Muscle of arm (tissue), 12 donors: Measurements from ENCODE around the gene MRPL23. TPM values are rescaled to one million over a fixed set of nuclear protein-coding genes. Genes with fewer than 3 reads are reported as not detected.

ENCODE experiments used
- DNase-seq: peaks from one replicate; pipeline ENCODE4 v3.0.0-alpha.2; 2013
- polyA plus RNA-seq, 12 donors: library from polyadenylated mRNA; unstranded; fragments of 120-200 nt; gene quantifications; one replicate each; pipeline ENCODE4 v1.2.1, GENCODE V29; 2013; ENCODE audit not compliant: insufficient read length in 12 of 12

The MRPL23 gene
- polyA plus RNA-seq, 12 donors, result 47.4 to 119 (median 73.6) TPM; not detected in 1

- DNase-seq, result no peak
These were observed 41.7 kb downstream of the MRPL23 start for GRCh38 chr11:1988667-1989317.

DNA sequence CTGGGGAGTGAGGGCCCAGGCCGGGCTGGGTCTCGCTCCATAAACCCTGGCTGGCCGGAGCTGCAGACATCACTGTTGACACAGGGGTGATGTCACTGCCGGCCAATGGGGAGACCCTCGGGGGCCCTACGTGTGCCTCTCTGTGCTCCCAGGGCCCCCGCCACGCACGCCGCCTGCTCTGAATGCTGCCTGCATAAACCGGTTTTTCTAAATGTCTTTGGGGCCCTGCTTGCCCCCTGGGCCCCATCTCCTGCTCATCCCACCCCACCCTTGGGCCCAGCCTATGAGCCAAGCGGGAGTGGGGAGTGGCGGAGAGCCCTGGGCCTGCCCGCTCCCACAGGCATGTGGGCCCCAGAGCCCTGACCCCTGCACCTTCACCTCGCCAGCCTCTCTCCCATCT is 42.8 kb downstream of the MRPL23 start:
- DNase-seq, result no peak

DNA sequence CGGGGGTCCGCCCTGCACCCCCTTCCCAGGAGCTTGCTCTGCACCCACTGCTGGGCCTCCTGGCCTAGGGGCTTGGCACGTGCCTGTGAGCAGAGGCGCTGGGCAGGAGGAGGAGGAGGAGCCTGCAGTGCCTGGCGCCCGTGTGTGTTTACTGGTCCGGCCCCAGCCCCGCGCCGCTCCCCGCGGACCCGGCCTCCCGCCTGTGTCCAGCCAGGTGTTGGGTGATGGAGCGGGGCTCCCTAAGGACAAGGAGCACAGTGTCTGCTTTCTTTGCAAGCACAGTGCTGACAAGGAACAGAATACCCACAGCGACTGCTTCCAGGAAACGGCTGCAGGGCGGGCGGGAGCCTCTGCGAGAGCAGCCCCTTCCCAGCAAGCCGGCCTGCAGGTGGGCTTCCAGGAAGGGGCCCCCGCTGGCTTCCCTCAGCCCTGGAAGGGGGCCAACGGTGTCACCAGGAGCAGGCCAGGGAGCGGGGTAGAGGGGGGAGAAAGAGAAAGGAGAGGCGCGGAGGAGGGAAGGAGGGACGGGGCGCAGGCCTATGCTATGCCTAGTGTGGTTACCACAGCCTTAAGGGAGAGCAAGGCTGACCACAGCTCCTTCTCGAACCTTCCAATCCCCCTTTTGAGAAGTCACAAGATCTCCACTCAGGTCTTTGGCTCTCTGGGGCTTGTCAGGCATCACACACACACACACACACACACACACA is 43.9 kb downstream of the MRPL23 start:
- DNase-seq, result no peak

GRCh38 chr11:1992111-1992510 is 45.0 kb downstream of the MRPL23 start:
- DNase-seq, result no peak

DNA sequence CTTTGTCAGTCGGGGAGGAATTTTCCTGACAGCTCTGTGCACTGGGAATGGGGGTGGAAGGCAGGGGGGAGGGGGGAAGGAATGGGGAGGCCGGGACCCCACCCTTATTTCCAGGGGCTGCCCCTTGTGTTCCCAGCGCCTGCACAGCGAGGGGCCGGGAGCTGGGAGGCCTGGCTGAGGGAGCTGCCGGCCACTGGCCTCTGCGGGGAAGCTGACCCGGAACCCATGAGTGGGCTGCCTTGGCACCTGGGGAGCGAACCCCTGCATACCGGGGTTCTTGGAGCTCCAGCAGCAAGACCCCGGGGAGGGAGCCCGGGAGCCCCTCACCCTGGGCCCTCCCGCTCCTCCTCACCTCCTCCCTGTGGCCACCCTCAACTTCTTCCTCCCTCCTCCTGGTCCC is 47.0 kb downstream of the MRPL23 start:
- DNase-seq, result no peak

- no peak for DNase-seq
These were observed 50.6 kb downstream of the MRPL23 start, which contains the start of gene H19 for GRCh38 chr11:1997755-1998154. Gene H19, minus strand, starts transcription at chr11:1997842.

- no peak for DNase-seq
These were observed 51.2 kb downstream of the MRPL23 start for GRCh38 chr11:1998290-1998689.

DNA sequence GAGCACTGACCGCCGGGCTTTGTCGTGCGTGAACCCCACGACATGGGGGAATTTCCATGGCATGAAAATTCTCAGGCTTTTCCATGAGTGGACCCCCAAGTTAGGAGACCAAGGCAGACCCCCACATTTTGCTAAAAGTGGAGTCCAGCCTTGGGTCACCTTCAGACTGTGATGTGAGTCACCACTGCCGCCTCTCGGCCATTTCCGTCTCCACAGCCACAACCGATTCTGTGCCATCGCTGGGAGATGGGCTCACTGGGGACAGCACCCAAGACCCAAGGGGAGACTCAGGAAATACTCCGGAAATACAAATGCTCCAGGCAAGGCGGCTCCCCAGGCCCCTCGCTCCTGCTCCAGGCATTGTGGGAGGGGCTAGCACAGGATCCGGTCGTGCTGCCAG is 51.7 kb downstream of the MRPL23 start:
- DNase-seq, result no peak

GRCh38 chr11:2002042-2002776 is 55.1 kb downstream of the MRPL23 start:
- no peak for DNase-seq

DNA sequence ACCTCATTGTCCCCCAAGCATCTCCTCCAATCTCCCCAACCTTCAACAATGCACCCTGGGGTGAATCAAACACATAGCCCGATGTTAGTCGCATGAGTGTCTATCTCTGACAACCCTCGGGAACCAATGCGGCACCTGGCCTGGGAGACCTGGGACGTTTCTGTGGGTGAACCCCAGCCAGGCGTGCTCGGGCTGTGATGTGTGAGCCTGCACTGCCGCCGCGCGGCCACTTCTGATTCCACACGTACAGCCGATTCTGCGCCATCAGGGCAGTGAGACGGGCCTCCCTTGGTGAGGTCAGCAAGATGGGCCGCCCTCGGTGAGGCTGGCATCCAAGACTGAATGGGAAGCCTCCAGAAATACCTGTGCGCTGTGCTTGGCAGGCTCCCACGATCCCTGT is 55.7 kb downstream of the MRPL23 start:
- DNase-seq, result no peak

GRCh38 chr11:2004466-2004865 is 57.3 kb downstream of the MRPL23 start:
- no peak for DNase-seq

Other genes starting within 250 kb of the MRPL23 start
- gene IFITM10, start 196.7 kb upstream of the MRPL23 start, polyA plus RNA-seq, result under 1 TPM in 9 of 12 donors, not detected in 3; 0.06 to 0.36 (median 0.17) TPM
- gene CTSD, start 183.4 kb upstream of the MRPL23 start, polyA plus RNA-seq, result 100 to 1,000 TPM in 3 of 12 donors, 10 to 100 TPM in 8, not detected in 1; 54.4 to 118 (median 79.9) TPM
- 1 to 10 TPM in 3 of 12 donors, under 1 TPM in 7, not detected in 2; 0.20 to 4.9 (median 0.62) TPM for gene SYT8, start 112.3 kb upstream of the MRPL23 start, polyA plus RNA-seq
- 1,000 to 10,000 TPM; 1,241 to 4,224 (median 1,990) TPM for gene TNNI2, start 108.4 kb upstream of the MRPL23 start, polyA plus RNA-seq
- 10 to 100 TPM in 11 of 12 donors, not detected in 1; 18.6 to 79.7 (median 52.5) TPM for gene LSP1, start 94.2 kb upstream of the MRPL23 start, polyA plus RNA-seq
- gene PRR33, start 55.4 kb upstream of the MRPL23 start, polyA plus RNA-seq, result 1 to 10 TPM in 10 of 12 donors, not detected in 2; 1.1 to 6.9 (median 2.9) TPM
- gene TNNT3, start 27.6 kb upstream of the MRPL23 start, polyA plus RNA-seq, result 1,000 to 10,000 TPM; 2,865 to 9,652 (median 5,402) TPM
- over 10,000 TPM in 9 of 12 donors, 1,000 to 10,000 TPM in 3; 9,391 to 57,495 (median 10,764) TPM for gene H19, start 50.5 kb downstream of the MRPL23 start, polyA plus RNA-seq
- gene IGF2, start 192.1 kb downstream of the MRPL23 start, polyA plus RNA-seq, result over 10,000 TPM in 1 of 12 donors, 1,000 to 10,000 TPM in 11; 2,801 to 25,201 (median 3,863) TPM
- not detected for gene INS, start 213.9 kb downstream of the MRPL23 start, polyA plus RNA-seq
- gene TH, start 224.5 kb downstream of the MRPL23 start, polyA plus RNA-seq, result 1 to 10 TPM in 1 of 12 donors, under 1 TPM in 7, not detected in 4; 0.10 to 1.3 (median 0.51) TPM